Astrocyte of the cerebellum (primary cell): Measurements from ENCODE around the gene SLAMF9.

Source experiments
- DNase-seq: peaks from one replicate; pipeline ENCODE4 v3.0.0-alpha.2; 2011; ENCODE audit warnings: low read depth
- H3K4me3 ChIP-seq: 2 replicates; pipeline ENCODE4 v1.5.1; 2011; ENCODE audit warnings: mild to moderate bottlenecking, low read depth, low read length, moderate library complexity
- in situ Hi-C: cut with HindIII; loops from 2 replicates; pipeline ENCODE4 v1.10.0; 2017; ENCODE audit warnings: low sequenced_read_pairs
- TF ChIP-seq, protein P1 (sequence below): IDR thresholded peaks from 2 replicates; pipeline ENCODE4 v1.5.1; 2012; ENCODE audit warnings: low read length, low read depth, moderate library complexity, mild to moderate bottlenecking; ENCODE audit errors: missing control alignments

SLAMF9 gene

GRCh38 chr1:159992161-159992560, 38.1 kb upstream of the SLAMF9 start:
- no peak for DNase-seq
- no peak overlapping the region for H3K4me3 ChIP-seq
- TF ChIP-seq, protein P1, sequence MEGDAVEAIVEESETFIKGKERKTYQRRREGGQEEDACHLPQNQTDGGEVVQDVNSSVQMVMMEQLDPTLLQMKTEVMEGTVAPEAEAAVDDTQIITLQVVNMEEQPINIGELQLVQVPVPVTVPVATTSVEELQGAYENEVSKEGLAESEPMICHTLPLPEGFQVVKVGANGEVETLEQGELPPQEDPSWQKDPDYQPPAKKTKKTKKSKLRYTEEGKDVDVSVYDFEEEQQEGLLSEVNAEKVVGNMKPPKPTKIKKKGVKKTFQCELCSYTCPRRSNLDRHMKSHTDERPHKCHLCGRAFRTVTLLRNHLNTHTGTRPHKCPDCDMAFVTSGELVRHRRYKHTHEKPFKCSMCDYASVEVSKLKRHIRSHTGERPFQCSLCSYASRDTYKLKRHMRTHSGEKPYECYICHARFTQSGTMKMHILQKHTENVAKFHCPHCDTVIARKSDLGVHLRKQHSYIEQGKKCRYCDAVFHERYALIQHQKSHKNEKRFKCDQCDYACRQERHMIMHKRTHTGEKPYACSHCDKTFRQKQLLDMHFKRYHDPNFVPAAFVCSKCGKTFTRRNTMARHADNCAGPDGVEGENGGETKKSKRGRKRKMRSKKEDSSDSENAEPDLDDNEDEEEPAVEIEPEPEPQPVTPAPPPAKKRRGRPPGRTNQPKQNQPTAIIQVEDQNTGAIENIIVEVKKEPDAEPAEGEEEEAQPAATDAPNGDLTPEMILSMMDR = no peak
- in situ Hi-C loops = no loop called here

DNA sequence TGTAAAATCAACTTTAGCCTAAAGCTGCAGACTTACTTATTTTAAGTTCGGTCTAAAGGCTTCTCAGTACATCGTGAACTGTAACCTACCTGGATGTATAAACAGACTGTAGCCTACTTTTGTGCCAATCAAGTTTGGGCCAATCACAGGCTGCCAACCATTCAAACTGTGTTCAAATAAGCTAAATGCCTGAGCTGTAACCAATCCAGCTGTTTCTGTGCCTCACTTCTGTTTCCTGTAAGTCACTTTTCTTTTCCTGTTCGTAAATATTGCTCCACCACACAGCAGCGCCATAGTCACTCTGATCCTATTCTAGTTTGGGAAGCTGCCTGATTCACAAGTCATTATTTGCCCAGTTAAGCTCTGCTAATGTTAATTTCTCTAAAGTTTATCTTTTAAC, 37.5 kb upstream of the SLAMF9 start:
- DNase-seq = no peak
- in situ Hi-C loops = no loop called here
- TF ChIP-seq, protein P1 = no peak
- no peak overlapping the region for H3K4me3 ChIP-seq

DNA sequence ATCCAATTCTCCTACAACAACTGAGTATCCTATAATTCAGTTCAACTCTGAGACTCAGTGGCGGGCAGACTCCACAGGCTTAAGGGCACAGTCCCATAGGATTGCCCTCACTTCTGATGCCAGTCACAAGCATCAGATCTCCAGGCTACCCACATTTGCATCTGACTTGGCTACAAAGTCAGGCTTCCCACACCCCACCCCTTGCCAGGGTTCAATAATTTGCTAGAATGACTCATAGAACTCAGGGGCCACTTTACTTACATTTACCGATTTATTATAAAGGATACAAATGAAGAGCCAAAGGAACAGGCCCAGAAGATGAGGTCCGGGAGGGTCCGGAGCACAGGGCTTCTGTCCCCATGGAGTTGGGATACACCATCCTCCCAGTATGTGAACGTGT, 36.0 kb upstream of the SLAMF9 start:
- no peak for DNase-seq
- H3K4me3 ChIP-seq = no peak overlapping the region
- TF ChIP-seq, protein P1 = no peak
- in situ Hi-C loops = no loop called here

DNA sequence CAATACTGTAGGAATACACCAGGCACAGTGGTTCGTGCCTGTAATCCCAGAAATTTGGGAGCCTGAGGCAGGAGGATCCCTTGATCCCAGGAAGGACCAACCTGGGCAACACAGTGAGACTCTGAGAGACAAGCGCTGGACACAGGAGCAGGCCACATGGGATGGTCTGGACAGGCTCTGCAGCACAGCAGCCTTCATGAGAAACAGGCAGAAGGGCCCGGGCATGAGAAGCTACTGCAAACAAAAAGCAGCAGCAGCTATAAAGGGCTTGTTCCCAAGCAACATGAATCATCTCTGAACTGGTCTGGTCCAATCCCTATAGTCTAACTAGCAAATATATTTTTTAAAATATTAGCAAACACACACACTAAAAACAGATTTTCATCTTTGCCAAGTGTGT, 35.5 kb upstream of the SLAMF9 start:
- H3K4me3 ChIP-seq = no peak overlapping the region
- in situ Hi-C loops = no loop called here
- no peak for DNase-seq
- TF ChIP-seq, protein P1 = no peak

- H3K4me3 ChIP-seq = no peak overlapping the region
- no peak for DNase-seq
- TF ChIP-seq, protein P1 = no peak
- in situ Hi-C loops = no loop called here
These were observed 34.0 kb upstream of the SLAMF9 start for GRCh38 chr1:159988006-159988405.

DNA sequence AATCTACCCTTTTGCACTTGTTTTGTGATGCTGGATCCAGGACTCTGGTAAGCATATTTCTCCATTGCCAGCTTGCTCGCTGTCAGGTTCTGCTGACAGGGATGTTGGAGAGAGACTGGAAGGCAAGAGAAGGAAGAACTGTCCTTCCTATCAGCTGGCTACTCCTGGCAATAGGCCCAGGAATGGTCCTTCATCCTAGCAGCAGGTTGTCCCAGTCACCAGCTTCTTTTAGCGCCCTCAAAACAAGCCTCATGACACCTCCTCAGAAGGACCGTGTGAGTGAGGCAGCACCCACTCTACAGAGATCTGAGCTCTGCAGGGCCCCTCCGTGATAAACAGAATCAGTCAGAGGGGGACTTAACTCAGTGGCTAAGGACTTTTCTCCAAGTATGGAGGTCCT, 33.1 kb upstream of the SLAMF9 start:
- TF ChIP-seq, protein P1 = no peak
- in situ Hi-C loops = no loop called here

DNA sequence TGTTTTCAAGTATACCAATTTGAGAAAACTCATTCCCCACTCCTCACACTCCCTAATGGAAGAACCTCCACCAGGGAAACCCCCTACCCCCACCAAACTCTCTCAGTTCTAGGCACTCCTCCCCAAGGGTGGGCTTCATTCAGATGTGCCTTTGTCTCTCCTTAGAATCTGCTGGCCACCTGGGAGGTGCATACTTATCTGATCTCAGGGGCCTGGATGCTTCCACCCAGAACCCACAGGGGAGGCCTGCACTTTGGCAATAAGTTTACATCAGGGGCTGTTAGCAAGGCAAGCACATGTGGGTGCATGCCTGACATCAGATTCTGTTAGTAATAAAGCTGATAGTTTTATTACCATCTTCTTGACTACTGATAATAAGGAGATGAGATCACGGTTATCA, 32.5 kb upstream of the SLAMF9 start:
- DNase-seq = no peak
- in situ Hi-C loops = no loop called here
- no peak overlapping the region for H3K4me3 ChIP-seq
- TF ChIP-seq, protein P1 = no peak

More for the DNA sequence above, 33.1 kb upstream of the SLAMF9 start:
- H3K4me3 ChIP-seq = no peak overlapping the region
- DNase-seq = no peak
